ENCODE results near the gene ACTL7A. TPM values are rescaled to one million over a fixed set of nuclear protein-coding genes. Genes with fewer than 3 reads are reported as not detected.

The ACTL7A gene
- total and polyA plus RNA-seq, 2 experiments from 2014 or later, result not detected

Small RNAs within 50 kb of the gene (small RNA-seq; reads per million reads assigned to genes)
- not detected for gene AL359692.1 (ENCODE audit: low replicate concordance)

Other genes starting within 250 kb of the ACTL7A start
- 0.08 TPM in 1 of 2 replicates, not detected in the other for gene ACTL7B, start 6.3 kb upstream of the ACTL7A start, total RNA-seq (2014; rRNA removed; shearing (Covaris generic))
- not detected in 2 replicates for gene ACTL7B, start 6.3 kb upstream of the ACTL7A start, polyA plus RNA-seq (2016; fragmentation: Nextera tagmentation; extraction: Ambion mirVana)
- gene ELP1, start 71.9 kb downstream of the ACTL7A start, total RNA-seq (2014; rRNA removed; shearing (Covaris generic)), result 32.9 and 46.3 TPM in 2 replicates
- 6.3 and 9.1 TPM in 2 replicates for gene ELP1, start 71.9 kb downstream of the ACTL7A start, polyA plus RNA-seq (2016; fragmentation: Nextera tagmentation; extraction: Ambion mirVana)
- 4.9 and 11.5 TPM in 2 replicates for gene ABITRAM, start 72.1 kb downstream of the ACTL7A start, total RNA-seq (2014; rRNA removed; shearing (Covaris generic))
- 6.3 and 10.1 TPM in 2 replicates for gene ABITRAM, start 72.1 kb downstream of the ACTL7A start, polyA plus RNA-seq (2016; fragmentation: Nextera tagmentation; extraction: Ambion mirVana)
- 63.0 and 94.3 TPM in 2 replicates for gene CTNNAL1, start 151.2 kb downstream of the ACTL7A start, total RNA-seq (2014; rRNA removed; shearing (Covaris generic))
- gene CTNNAL1, start 151.2 kb downstream of the ACTL7A start, polyA plus RNA-seq (2016; fragmentation: Nextera tagmentation; extraction: Ambion mirVana), result 206 and 211 TPM in 2 replicates